SK-N-MC (cell line): Measurements from ENCODE around the gene MRTFA.
"Not testable (repeated sequence)": the region's sequence is repeated elsewhere in the genome, so short reads cannot be mapped to it uniquely, and the experiment has no call there.

Experiments
- EZH2 ChIP-seq: fragments of 200-600 bp; sonication (generic); IDR thresholded peaks from one replicate; pipeline ENCODE4 v1.6.1; 2017; ENCODE audit warnings: antibody characterized with exemption
- FOXP2 ChIP-seq: optimal IDR thresholded peaks from 2 replicates; pipeline ENCODE3; 2011; ENCODE audit warnings: mild to moderate bottlenecking, moderate library complexity; ENCODE audit not compliant: insufficient read depth; ENCODE audit errors: extremely low read length, control extremely low read depth
- POLR2AphosphoS5 ChIP-seq: IDR thresholded peaks from 2 replicates; pipeline ENCODE4 v1.6.1; 2012; ENCODE audit warnings: mild to moderate bottlenecking, low read depth, low read length, borderline replicate concordance

GRCh38 chr22:40530391-40530790, 106.1 kb downstream of the MRTFA start:
- not testable (repeated sequence) for TF ChIP-seq EZH2, POLR2AphosphoS5, FOXP2
